Neutrophil (primary cell): ENCODE results near the gene RCSD1.
A peak's percentile ranks its signal among the peaks of the same experiment; 100 is the strongest.

Experiments used
- H3K27ac ChIP-seq: fragments of 200-600 bp; sonication (generic); 2 replicates; pipeline ENCODE4 v1.5.1; 2016; ENCODE audit warnings: mild to moderate bottlenecking, moderate library complexity
- H3K27me3 ChIP-seq: fragments of 200-600 bp; sonication (generic); 2 replicates; pipeline ENCODE4 v1.6.0; 2016; ENCODE audit warnings: mild to moderate bottlenecking
- H3K36me3 ChIP-seq: fragments of 200-600 bp; sonication (generic); 2 replicates; pipeline ENCODE4 v1.5.1; 2017
- H3K4me1 ChIP-seq, 2 experiments: fragments of 200-600 bp in 1 of 2; sonication (generic) in 1 of 2; 1 replicate in 1 of 2; 2 replicates in 1 of 2; pipeline versions ENCODE4 v1.5.1 to v1.6.1; 2013 to 2016; ENCODE audit warnings: low read depth in 1 of 2, low read length in 1 of 2, mild to moderate bottlenecking in 1 of 2, moderate library complexity in 1 of 2; ENCODE audit not compliant: control insufficient read depth in 1 of 2, insufficient read depth in 1 of 2
- H3K4me3 ChIP-seq, 2 experiments: fragments of 200-600 bp in 1 of 2; sonication (generic) in 1 of 2; 1 replicate in 1 of 2; 2 replicates in 1 of 2; pipeline ENCODE4 v1.5.1; 2013 to 2016; ENCODE audit warnings: low read depth in 1 of 2, low read length in 1 of 2, mild to moderate bottlenecking in 1 of 2, moderate library complexity in 1 of 2
- H3K9me3 ChIP-seq: fragments of 200-600 bp; sonication (generic); 2 replicates; pipeline ENCODE4 v1.5.1; 2016
- TF ChIP-seq, protein P1 (sequence below): fragments of 200-600 bp; sonication (generic); IDR thresholded peaks from 2 replicates; pipeline ENCODE4 v1.5.1; 2016; ENCODE audit warnings: antibody characterized with exemption

The RCSD1 gene

DNA sequence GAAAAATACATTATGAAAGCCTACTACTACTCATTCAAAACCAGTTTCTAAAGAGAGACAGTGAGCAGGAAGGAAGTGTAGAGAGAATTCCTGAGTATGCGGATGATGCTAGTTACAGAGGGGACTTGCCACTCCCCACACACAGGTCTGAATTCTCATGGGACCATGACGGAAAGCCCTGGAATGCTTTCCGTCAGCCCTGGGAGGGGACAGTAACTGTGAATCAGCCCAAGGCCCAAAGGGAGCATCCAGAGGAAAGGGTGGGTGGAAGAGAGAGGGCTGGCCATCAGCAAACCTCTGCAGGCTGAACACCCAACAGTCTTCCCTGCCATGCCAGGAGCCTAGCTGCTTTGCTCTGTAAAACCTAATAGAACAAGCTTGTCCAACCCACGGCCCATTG is 36.4 kb downstream of the RCSD1 start:
- Histone ChIP-seq H3K9me3 (no peaks in the 10 kb centered on the region), H3K4me1 (peaks cover 35 to 42% of the 10 kb centered on the region in 2 experiments), H3K27ac (peak overlapping the region; percentile 23), H3K4me3 (no peak overlapping the region), H3K36me3 (peaks cover 51% of the 10 kb centered on the region), H3K27me3 (no peaks in the 10 kb centered on the region)
- TF ChIP-seq, protein P1, sequence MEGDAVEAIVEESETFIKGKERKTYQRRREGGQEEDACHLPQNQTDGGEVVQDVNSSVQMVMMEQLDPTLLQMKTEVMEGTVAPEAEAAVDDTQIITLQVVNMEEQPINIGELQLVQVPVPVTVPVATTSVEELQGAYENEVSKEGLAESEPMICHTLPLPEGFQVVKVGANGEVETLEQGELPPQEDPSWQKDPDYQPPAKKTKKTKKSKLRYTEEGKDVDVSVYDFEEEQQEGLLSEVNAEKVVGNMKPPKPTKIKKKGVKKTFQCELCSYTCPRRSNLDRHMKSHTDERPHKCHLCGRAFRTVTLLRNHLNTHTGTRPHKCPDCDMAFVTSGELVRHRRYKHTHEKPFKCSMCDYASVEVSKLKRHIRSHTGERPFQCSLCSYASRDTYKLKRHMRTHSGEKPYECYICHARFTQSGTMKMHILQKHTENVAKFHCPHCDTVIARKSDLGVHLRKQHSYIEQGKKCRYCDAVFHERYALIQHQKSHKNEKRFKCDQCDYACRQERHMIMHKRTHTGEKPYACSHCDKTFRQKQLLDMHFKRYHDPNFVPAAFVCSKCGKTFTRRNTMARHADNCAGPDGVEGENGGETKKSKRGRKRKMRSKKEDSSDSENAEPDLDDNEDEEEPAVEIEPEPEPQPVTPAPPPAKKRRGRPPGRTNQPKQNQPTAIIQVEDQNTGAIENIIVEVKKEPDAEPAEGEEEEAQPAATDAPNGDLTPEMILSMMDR: no peak

DNA sequence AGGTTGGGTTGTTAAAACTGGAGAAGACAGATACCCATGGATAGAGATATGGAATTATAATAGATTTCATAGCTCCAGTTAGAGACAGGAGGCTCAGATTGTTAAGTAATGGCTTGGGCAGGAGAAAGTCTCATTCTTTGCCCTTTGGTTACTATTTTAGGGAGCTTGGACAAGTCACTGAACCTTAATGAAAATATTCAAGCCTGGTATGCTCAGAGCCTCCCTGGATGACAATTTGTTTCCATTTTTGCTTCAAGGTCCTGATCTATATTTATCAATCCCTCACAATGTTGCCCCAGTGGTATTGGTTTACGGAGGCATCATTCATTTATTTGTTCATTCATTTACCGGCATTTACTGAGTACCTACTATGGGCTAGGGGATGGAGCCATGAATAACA is 37.5 kb downstream of the RCSD1 start:
- Histone ChIP-seq H3K4me3 (no peak overlapping the region), H3K27ac (peak overlapping the region; percentile 23), H3K27me3 (no peaks in the 10 kb centered on the region), H3K4me1 (peaks cover 46 to 49% of the 10 kb centered on the region in 2 experiments), H3K36me3 (peaks cover 51% of the 10 kb centered on the region), H3K9me3 (no peaks in the 10 kb centered on the region)
- TF ChIP-seq, protein P1: no peak

DNA sequence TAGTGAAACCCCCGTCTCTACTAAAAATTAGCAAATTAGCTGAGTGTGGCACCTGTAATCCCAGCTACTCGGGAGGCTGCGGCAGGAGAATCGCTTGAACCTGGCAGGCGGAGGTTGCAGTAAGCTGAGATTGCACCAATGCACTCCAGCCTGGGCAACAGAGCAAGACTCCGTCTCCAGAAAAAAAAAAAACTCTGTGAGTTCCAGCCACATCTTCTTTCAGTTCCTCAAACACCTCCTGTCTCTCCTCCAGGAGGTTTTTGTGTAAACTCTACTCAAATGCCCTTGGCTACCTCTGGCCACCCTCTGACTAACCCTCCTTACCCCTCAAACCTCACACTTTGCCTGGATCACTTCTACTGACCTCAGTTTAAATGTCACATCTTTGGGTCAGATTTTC is 38.1 kb downstream of the RCSD1 start:
- no peaks in the 10 kb centered on the region for H3K9me3 ChIP-seq
- H3K4me1 ChIP-seq: peaks cover 52 to 55% of the 10 kb centered on the region in 2 experiments
- TF ChIP-seq, protein P1: no peak
- H3K27ac ChIP-seq: peak overlapping the region; percentile 23
- H3K4me3 ChIP-seq: no peak overlapping the region
- H3K27me3 ChIP-seq: no peaks in the 10 kb centered on the region
- H3K36me3 ChIP-seq: peaks cover 53% of the 10 kb centered on the region

DNA sequence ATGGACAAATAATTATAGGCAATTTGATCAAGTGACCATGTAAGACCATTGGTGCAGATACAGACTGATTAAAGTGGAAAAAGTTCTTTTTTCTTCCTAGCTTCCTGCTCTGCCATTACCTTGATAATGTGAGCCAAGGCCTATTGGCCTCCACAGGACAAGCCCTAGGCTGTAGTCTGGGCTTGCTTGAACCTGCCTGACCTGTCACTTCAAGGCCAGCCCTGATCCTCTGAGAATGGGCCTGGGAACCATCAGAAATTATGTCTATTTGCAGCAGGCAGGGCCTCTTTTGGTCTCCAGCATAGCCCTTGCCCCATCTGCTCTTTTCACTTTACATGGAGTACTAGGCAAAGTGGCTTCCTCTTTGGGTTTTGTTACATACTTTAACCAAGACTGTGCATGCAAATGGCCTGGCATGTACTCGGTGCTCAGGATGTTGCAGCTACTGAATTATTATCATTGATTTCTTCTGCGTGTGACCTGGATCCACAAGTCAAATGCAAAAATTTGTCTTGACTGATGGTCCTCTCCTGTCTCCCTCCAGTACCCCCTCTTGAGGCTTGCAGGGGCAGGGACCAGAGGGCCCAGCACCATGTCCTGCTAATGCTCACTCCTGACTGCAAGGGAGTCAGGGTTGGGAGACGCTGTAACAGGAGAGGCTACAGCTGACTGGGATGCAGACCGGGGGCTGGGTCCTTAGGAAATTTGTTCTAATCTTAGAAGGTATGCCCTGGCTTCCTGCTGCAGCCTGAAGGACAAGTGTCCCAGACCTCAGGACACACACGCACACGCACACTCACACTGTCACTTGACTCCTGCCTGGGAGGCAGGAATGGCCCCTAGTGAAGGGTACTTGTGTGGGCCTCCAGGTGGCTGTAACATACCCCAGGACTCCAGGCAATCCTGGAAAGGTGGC is 39.4 kb downstream of the RCSD1 start:
- TF ChIP-seq, protein P1: no peak
- no peak overlapping the region for H3K4me3 ChIP-seq
- no peaks in the 10 kb centered on the region for H3K27me3 ChIP-seq
- peak overlapping the region; percentile 62 for H3K27ac ChIP-seq
- H3K9me3 ChIP-seq: no peaks in the 10 kb centered on the region
- peaks cover 66 to 68% of the 10 kb centered on the region in 2 experiments for H3K4me1 ChIP-seq
- peaks cover 53% of the 10 kb centered on the region for H3K36me3 ChIP-seq

DNA sequence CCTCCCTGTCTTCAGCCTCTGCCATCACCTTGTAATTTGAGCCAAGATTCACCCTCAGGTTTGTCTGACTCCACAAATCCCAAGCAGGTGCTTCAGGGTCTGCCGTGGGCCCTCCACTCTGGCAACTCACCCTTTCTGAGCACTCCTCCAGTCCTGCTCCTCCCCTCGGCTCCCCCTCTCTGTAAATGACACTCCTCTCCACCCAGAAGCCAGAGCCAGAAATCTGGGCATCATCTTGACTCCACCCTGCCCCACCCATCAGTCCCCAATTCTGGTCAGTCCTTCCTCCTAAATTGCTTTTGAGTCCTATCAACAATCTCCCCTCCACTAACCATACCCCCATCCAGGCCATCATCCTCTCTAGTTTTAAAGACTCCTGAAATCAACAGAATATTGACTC is 40.5 kb downstream of the RCSD1 start:
- TF ChIP-seq, protein P1: no peak
- no peaks in the 10 kb centered on the region for H3K9me3 ChIP-seq
- no peak overlapping the region for H3K4me3 ChIP-seq
- peak overlapping the region; percentile 62 for H3K27ac ChIP-seq
- H3K36me3 ChIP-seq: peaks cover 59% of the 10 kb centered on the region
- peaks cover 66 to 70% of the 10 kb centered on the region in 2 experiments for H3K4me1 ChIP-seq
- no peaks in the 10 kb centered on the region for H3K27me3 ChIP-seq
